HCT116 (cell line): ENCODE results near the gene PTPRCAP. TPM values are rescaled to one million over a fixed set of nuclear protein-coding genes. Genes with fewer than 3 reads are reported as not detected.
A peak's percentile ranks its signal among the peaks of the same experiment; 100 is the strongest.

Experiments used
- ATAC-seq: fragments of 200-7000 bp; cut with Tn5 transposase; 2 replicates; pipeline ENCODE4 v1.9.1; 2020; ENCODE audit warnings: mild to moderate bottlenecking, moderate library complexity
- BruUV-seq: library from RNA; stranded (reverse); fragments of 400-500 nt; replicated peaks from 2 replicates; lab custom pipeline; 2021; lab: Mats Ljungman, UMichigan
- CTCF ChIA-PET: fragments of 300-600 bp; sonication (Branson Sonifier 250); formaldehyde crosslinking; loops from one replicate; lab custom pipeline; 2021; ENCODE audit warnings: antibody characterized with exemption; lab: Charles Lee
- POLR2A ChIA-PET: fragments of 300-600, 350-600 bp; sonication (Branson Sonifier 250); formaldehyde crosslinking; loops from one replicate; lab custom pipeline; 2021; ENCODE audit warnings: antibody characterized with exemption; lab: Charles Lee
- RAD21 ChIA-PET, 2 experiments: fragments of 300-600 bp; sonication (Branson Sonifier 250); formaldehyde crosslinking; loops; one replicate each; lab custom pipeline; 2023; ENCODE audit warnings: low total read pairs in 2 of 2; ENCODE audit not compliant: uncharacterized antibody in 2 of 2, unreplicated experiment in 2 of 2, low non-redundant PET in 1 of 2; lab: Charles Lee
- DNase-seq: peaks from one replicate; pipeline ENCODE4 v3.0.0-alpha.2; 2010; ENCODE audit warnings: low read depth, low spot score
- H2AFZ ChIP-seq: fragments of 200-600 bp; shearing (Covaris generic), sonication (generic); 2 replicates; pipeline ENCODE4 v1.6.1; 2017; ENCODE audit warnings: low read depth, mixed run types, mixed read lengths, antibody characterized with exemption, low read length; ENCODE audit not compliant: poor library complexity, severe bottlenecking
- H3K27ac ChIP-seq: 2 replicates; pipeline ENCODE4 v1.5.1; 2012; ENCODE audit warnings: low read depth, low read length
- H3K27me3 ChIP-seq: fragments of 200-600 bp; sonication (generic); 2 replicates; pipeline ENCODE4 v1.6.1; 2016; ENCODE audit warnings: mixed run types, low read length, mixed read lengths; ENCODE audit not compliant: insufficient read depth
- H3K36me3 ChIP-seq, 2 experiments: fragments of 200-500 bp in 1 of 2; fragments of 200-600 bp in 1 of 2; sonication (Bioruptor generic) in 1 of 2; sonication (generic) in 1 of 2; 2 replicates each; pipeline versions ENCODE4 v1.5.1 to v1.6.1; 2014 to 2016; ENCODE audit warnings: low read length in 2 of 2, inconsistent platforms in 1 of 2, mixed read lengths in 1 of 2, mixed run types in 1 of 2; ENCODE audit not compliant: insufficient read depth in 2 of 2, control insufficient read depth in 1 of 2
- H3K4me1 ChIP-seq, 2 experiments: fragments of 200-600 bp in 1 of 2; sonication (generic) in 1 of 2; 2 replicates each; pipeline versions ENCODE4 v1.5.1 to v1.6.1; 2012 to 2017; ENCODE audit warnings: low read length in 2 of 2, inconsistent platforms in 1 of 2, mild to moderate bottlenecking in 1 of 2, mixed read lengths in 1 of 2, mixed run types in 1 of 2, moderate library complexity in 1 of 2; ENCODE audit not compliant: insufficient read depth in 2 of 2, control insufficient read depth in 1 of 2
- H3K4me2 ChIP-seq: fragments of 200-600 bp; sonication (generic); 2 replicates; pipeline ENCODE4 v1.6.1; 2017; ENCODE audit warnings: mixed run types, low read length, mixed read lengths
- H3K4me3 ChIP-seq, 2 experiments: fragments of 200-600 bp in 1 of 2; sonication (generic) in 1 of 2; replicated peaks in 1 of 2; 2 replicates each; pipeline ENCODE4 v1.5.1; 2011 to 2016; ENCODE audit warnings: low read length in 2 of 2, control low read depth in 1 of 2, low read depth in 1 of 2, mild to moderate bottlenecking in 1 of 2, mixed read lengths in 1 of 2, mixed run types in 1 of 2
- H3K79me2 ChIP-seq: fragments of 200-600 bp; sonication (generic); 2 replicates; pipeline ENCODE4 v1.6.1; 2017; ENCODE audit warnings: mild to moderate bottlenecking, mixed run types, low read length, moderate library complexity, mixed read lengths; ENCODE audit not compliant: insufficient read depth
- H3K9ac ChIP-seq: fragments of 200-600 bp; sonication (generic); 2 replicates; pipeline ENCODE4 v1.6.1; 2016; ENCODE audit warnings: low read length, mixed read lengths
- H3K9me2 ChIP-seq: fragments of 200-600 bp; sonication (generic), shearing (Covaris generic); 2 replicates; pipeline ENCODE4 v1.6.1; 2017; ENCODE audit warnings: mixed run types, mild to moderate bottlenecking, moderate library complexity; ENCODE audit not compliant: insufficient read depth
- H3K9me3 ChIP-seq, 2 experiments: fragments of 200-500 bp in 1 of 2; fragments of 200-600 bp in 1 of 2; sonication (Bioruptor generic) in 1 of 2; sonication (generic) in 1 of 2; 2 replicates each; pipeline ENCODE4 v1.6.1; 2014 to 2017; ENCODE audit warnings: low read length in 2 of 2, mixed read lengths in 2 of 2, inconsistent platforms in 1 of 2, low read depth in 1 of 2, mild to moderate bottlenecking in 1 of 2, mixed run types in 1 of 2, moderate library complexity in 1 of 2; ENCODE audit not compliant: control insufficient read depth in 1 of 2, insufficient read depth in 1 of 2
- H4K20me1 ChIP-seq: fragments of 200-600 bp; sonication (generic), shearing (Covaris generic); 2 replicates; pipeline ENCODE4 v1.6.1; 2017; ENCODE audit warnings: mixed run types, mild to moderate bottlenecking, moderate library complexity; ENCODE audit not compliant: insufficient read depth
- CBX3 ChIP-seq: IDR thresholded peaks from 2 replicates; pipeline ENCODE4 v1.6.1; 2012; ENCODE audit warnings: low read depth
- CEBPB ChIP-seq: IDR thresholded peaks from 2 replicates; pipeline ENCODE4 v1.6.1; 2012; ENCODE audit warnings: low read depth
- CTCF ChIP-seq, 3 experiments: fragments of 200-600 bp in 1 of 3; sonication (generic) in 1 of 3; IDR thresholded peaks in 2 of 3; conservative IDR thresholded peaks in 1 of 3; 2 replicates each; pipeline ENCODE4 v1.5.1; 2012 to 2017; ENCODE audit warnings: low read depth in 2 of 3, low read length in 2 of 3, antibody characterized with exemption in 1 of 3, borderline replicate concordance in 1 of 3, control low read depth in 1 of 3, mild to moderate bottlenecking in 1 of 3, mixed read lengths in 1 of 3, mixed run types in 1 of 3, moderate library complexity in 1 of 3; ENCODE audit not compliant: insufficient read depth in 1 of 3
- EGR1 ChIP-seq: IDR thresholded peaks from 2 replicates; pipeline ENCODE4 v1.6.1; 2012; ENCODE audit warnings: low read depth
- ELF1 ChIP-seq: IDR thresholded peaks from 2 replicates; pipeline ENCODE4 v1.6.1; 2012; ENCODE audit warnings: low read depth, borderline replicate concordance
- EZH2 ChIP-seq: fragments of 200-600 bp; sonication (generic); IDR thresholded peaks from 2 replicates; pipeline ENCODE4 v1.6.1; 2017; ENCODE audit warnings: antibody characterized with exemption, mixed run types
- EZH2phosphoT487 ChIP-seq: fragments of 200-600 bp; IDR thresholded peaks from 2 replicates; pipeline ENCODE4 v1.6.1; 2018; ENCODE audit warnings: antibody characterized with exemption, borderline replicate concordance
- FOSL1 ChIP-seq: IDR thresholded peaks from 2 replicates; pipeline ENCODE4 v1.6.1; 2012; ENCODE audit warnings: low read depth
- JUND ChIP-seq: IDR thresholded peaks from 2 replicates; pipeline ENCODE4 v1.6.1; 2012
- POLR2A ChIP-seq: IDR thresholded peaks from 2 replicates; pipeline ENCODE4 v1.7.0; 2011; ENCODE audit warnings: borderline replicate concordance; ENCODE audit not compliant: insufficient read depth, insufficient read length; ENCODE audit errors: extremely low read depth
- POLR2AphosphoS5 ChIP-seq: IDR thresholded peaks from 2 replicates; pipeline ENCODE4 v1.6.1; 2011; ENCODE audit warnings: mild to moderate bottlenecking, low read depth, low read length, moderate library complexity
- REST ChIP-seq: IDR thresholded peaks from 2 replicates; pipeline ENCODE4 v1.6.1; 2012; ENCODE audit warnings: low read depth
- SIN3A ChIP-seq: IDR thresholded peaks from 2 replicates; pipeline ENCODE4 v1.6.1; 2012; ENCODE audit warnings: low read depth
- SP1 ChIP-seq: IDR thresholded peaks from 2 replicates; pipeline ENCODE4 v1.6.1; 2012; ENCODE audit warnings: low read depth
- SRF ChIP-seq: IDR thresholded peaks from 2 replicates; pipeline ENCODE4 v1.6.1; 2012; ENCODE audit warnings: low read depth
- TCF7L2 ChIP-seq: IDR thresholded peaks from 2 replicates; pipeline ENCODE4 v1.7.0; 2011; ENCODE audit warnings: borderline replicate concordance, inconsistent platforms; ENCODE audit not compliant: insufficient read depth, insufficient read length; ENCODE audit errors: extremely low read depth
- YY1 ChIP-seq: IDR thresholded peaks from 2 replicates; pipeline ENCODE4 v1.6.1; 2011; ENCODE audit warnings: low read length, low read depth, moderate library complexity, mild to moderate bottlenecking; ENCODE audit not compliant: insufficient replicate concordance; ENCODE audit errors: extremely low read depth
- ZNF274 ChIP-seq: fragments of 200-500 bp; sonication (Bioruptor generic); IDR thresholded peaks from 2 replicates; pipeline ENCODE4 v1.6.1; 2014; ENCODE audit warnings: mild to moderate bottlenecking, low read depth, low read length, inconsistent platforms
- intact Hi-C: fragments of 100-400 bp; cut with micrococcal nuclease; formaldehyde crosslinking; loops from 2 replicates; pipeline ENCODE4 v1.10.0; 2022
- total RNA-seq: library from RNA; stranded (reverse); gene quantifications from one replicate; pipeline ENCODE4 v1.2.1, GENCODE V29; 2021; ENCODE audit not compliant: unreplicated experiment

Gene PTPRCAP
- total RNA-seq, 1 experiment from 2014 or later, result 1.4 TPM

- H3K9ac ChIP-seq, result no peak overlapping the region
- ChIA-PET RAD21 (no interaction called here), CTCF (interaction anchor here (1.8 kb wide), 1 partner anchor 15 kb away, joined by 8 read pairs; the partner anchor contains the start of gene PPP1CA), POLR2A (no interaction called here)
- H3K4me2 ChIP-seq, result peak overlapping the region; percentile 81
- no peaks in the 10 kb centered on the region for H4K20me1 ChIP-seq
- no peaks in the 10 kb centered on the region for H3K9me2 ChIP-seq
- no peak for ATAC-seq
- peak overlapping the region; percentile 18; the same call in 1 of the 2 replicates for H3K27ac ChIP-seq
- no peaks in the 10 kb centered on the region for H3K27me3 ChIP-seq
- intact Hi-C loops, result no loop called here
- TF ChIP-seq SRF, result no peak
- no peak for TF ChIP-seq FOSL1
- TF ChIP-seq ZNF274, result no peak
- no peak for TF ChIP-seq ELF1
- TF ChIP-seq SP1, result no peak
- TF ChIP-seq REST, result no peak
- no peak for TF ChIP-seq JUND
- no peak for TF ChIP-seq CBX3
- TF ChIP-seq EGR1, result no peak
- no peak for TF ChIP-seq POLR2AphosphoS5
- no peak for TF ChIP-seq POLR2A
- no peak for TF ChIP-seq CTCF (IDR thresholded peaks at IDR 0.05 in 2 of 3, conservative IDR thresholded peaks at IDR 0.05 in 1 of 3; ENCODE audit: borderline replicate concordance in 1 of 3, insufficient read depth in 1 of 3, low read depth in 2 of 3, low read length in 2 of 3)
- TF ChIP-seq TCF7L2, result no peak
- TF ChIP-seq EZH2, result no peak
- TF ChIP-seq EZH2phosphoT487, result no peak
- no peak for TF ChIP-seq SIN3A
- TF ChIP-seq YY1, result no peak
- no peak for TF ChIP-seq CEBPB
- no peaks in the 10 kb centered on the region for H3K36me3 ChIP-seq
- no peak overlapping the region for H3K4me3 ChIP-seq
- no peaks in the 10 kb centered on the region for H3K79me2 ChIP-seq
- H3K4me1 ChIP-seq, result peaks cover 19 to 45% of the 10 kb centered on the region in 2 experiments; a peak in 3 of 4 replicates
- H2AFZ ChIP-seq, result no peak overlapping the region
- no peak for DNase-seq
- H3K9me3 ChIP-seq, result no peaks in the 10 kb centered on the region
- BruUV-seq, result no TSS peak
Observed at GRCh38 chr11:67416416-67417335, 20.8 kb downstream of the PTPRCAP start.
